Breast epithelium (tissue), 4 donors: ENCODE results near the gene LRRD1. TPM values are rescaled to one million over a fixed set of nuclear protein-coding genes. Genes with fewer than 3 reads are reported as not detected.
"Not testable (repeated sequence)": the region's sequence is repeated elsewhere in the genome, so short reads cannot be mapped to it uniquely, and the experiment has no call there.

Experiments used
- DNase-seq, 2 donors: peaks; one replicate each; pipeline ENCODE4 v3.0.0-alpha.2; 2019; ENCODE audit warnings: low spot score in 2 of 2
- H3K27ac ChIP-seq, 2 donors: fragments of 200-600 bp; sonication (generic) in 1 of 2; one replicate each; pipeline ENCODE4 v1.5.1; 2016 to 2019; ENCODE audit warnings: mild to moderate bottlenecking in 1 of 2
- H3K27me3 ChIP-seq, 2 donors: fragments of 200-600 bp; sonication (generic) in 1 of 2; one replicate each; pipeline versions ENCODE4 v1.5.1 to v1.6.0; 2017 to 2019; ENCODE audit warnings: control low read depth in 1 of 2, mild to moderate bottlenecking in 1 of 2
- H3K36me3 ChIP-seq: fragments of 200-600 bp; one replicate; pipeline ENCODE4 v1.5.1; 2019
- H3K4me1 ChIP-seq, 2 donors: fragments of 200-600 bp; sonication (generic); one replicate each; pipeline ENCODE4 v1.5.1; 2016 to 2019; ENCODE audit warnings: control low read depth in 1 of 2
- H3K4me3 ChIP-seq, 3 donors: fragments of 200-600 bp; sonication (generic); 1 replicate in 2 of 3; 2 replicates in 1 of 3; pipeline ENCODE4 v1.5.1; 2016 to 2019; ENCODE audit warnings: mild to moderate bottlenecking in 3 of 3, moderate library complexity in 2 of 3
- H3K9me3 ChIP-seq, 2 donors: fragments of 200-600 bp; sonication (generic) in 1 of 2; one replicate each; pipeline ENCODE4 v1.5.1; 2016 to 2019; ENCODE audit warnings: control low read depth in 1 of 2
- POLR2A ChIP-seq: fragments of 450-650 bp; IDR thresholded peaks from one replicate; pipeline ENCODE4 v1.6.1; 2016; ENCODE audit warnings: antibody characterized with exemption, mild to moderate bottlenecking, moderate library complexity
- POLR2AphosphoS5 ChIP-seq, 3 donors: sonication (generic); formaldehyde crosslinking; IDR thresholded peaks; one replicate each; pipeline ENCODE4 v1.6.1; 2017; ENCODE audit warnings: antibody characterized with exemption in 3 of 3
- intact Hi-C: fragments of 100-400 bp; cut with DNase I; formaldehyde crosslinking; loops from one replicate; pipeline ENCODE4 v1.15.1; 2023; ENCODE audit warnings: low total_unique reads
- total RNA-seq, 3 donors: library from RNA; depleted of rRNA; stranded (reverse); fragments of >200 nt; gene quantifications; one replicate each; pipeline ENCODE4 v1.1.0, GENCODE V29; 2016
- TF ChIP-seq, protein P1 (sequence below), 3 donors: fragments of 450-650 bp; IDR thresholded peaks; one replicate each; pipeline ENCODE4 v1.5.1; 2016 to 2017; ENCODE audit warnings: antibody characterized with exemption in 3 of 3, mild to moderate bottlenecking in 3 of 3, moderate library complexity in 3 of 3

The LRRD1 gene
- total RNA-seq, 3 donors from 2014 or later, result 0.16 to 0.33 TPM; not detected in 1

DNA sequence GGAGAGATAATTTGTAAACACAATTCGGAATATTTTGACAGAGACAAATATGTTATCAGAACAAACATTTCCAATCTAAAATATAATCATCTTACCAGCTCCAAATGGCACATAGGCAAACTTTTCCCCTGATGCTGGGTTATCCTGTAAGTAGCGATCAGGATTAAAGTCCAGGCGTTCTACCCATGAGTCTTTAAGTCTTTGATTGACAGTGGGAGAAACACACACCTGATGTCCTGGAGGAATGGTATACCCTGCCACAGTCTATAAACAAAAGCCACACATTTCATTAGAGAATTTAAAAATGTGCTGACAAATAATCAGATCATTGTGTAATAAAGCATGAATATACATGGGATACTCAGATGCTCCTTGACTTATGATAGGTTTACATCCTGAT is 62.0 kb downstream of the LRRD1 start:
- DNase-seq, result no peak
- Histone ChIP-seq H3K27me3 (no peaks in the 10 kb centered on the region), H3K27ac (no peak overlapping the region), H3K4me1 (no peaks in the 10 kb centered on the region), H3K9me3 (no peaks in the 10 kb centered on the region), H3K4me3 (no peak overlapping the region), H3K36me3 (no peaks in the 10 kb centered on the region)
- intact Hi-C loops, result no loop called here
- TF ChIP-seq POLR2AphosphoS5 (IDR thresholded peaks at IDR 0.05) (no peak), POLR2A (no peak)
- TF ChIP-seq, protein P1, sequence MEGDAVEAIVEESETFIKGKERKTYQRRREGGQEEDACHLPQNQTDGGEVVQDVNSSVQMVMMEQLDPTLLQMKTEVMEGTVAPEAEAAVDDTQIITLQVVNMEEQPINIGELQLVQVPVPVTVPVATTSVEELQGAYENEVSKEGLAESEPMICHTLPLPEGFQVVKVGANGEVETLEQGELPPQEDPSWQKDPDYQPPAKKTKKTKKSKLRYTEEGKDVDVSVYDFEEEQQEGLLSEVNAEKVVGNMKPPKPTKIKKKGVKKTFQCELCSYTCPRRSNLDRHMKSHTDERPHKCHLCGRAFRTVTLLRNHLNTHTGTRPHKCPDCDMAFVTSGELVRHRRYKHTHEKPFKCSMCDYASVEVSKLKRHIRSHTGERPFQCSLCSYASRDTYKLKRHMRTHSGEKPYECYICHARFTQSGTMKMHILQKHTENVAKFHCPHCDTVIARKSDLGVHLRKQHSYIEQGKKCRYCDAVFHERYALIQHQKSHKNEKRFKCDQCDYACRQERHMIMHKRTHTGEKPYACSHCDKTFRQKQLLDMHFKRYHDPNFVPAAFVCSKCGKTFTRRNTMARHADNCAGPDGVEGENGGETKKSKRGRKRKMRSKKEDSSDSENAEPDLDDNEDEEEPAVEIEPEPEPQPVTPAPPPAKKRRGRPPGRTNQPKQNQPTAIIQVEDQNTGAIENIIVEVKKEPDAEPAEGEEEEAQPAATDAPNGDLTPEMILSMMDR (IDR thresholded peaks at IDR 0.05), result no peak

DNA sequence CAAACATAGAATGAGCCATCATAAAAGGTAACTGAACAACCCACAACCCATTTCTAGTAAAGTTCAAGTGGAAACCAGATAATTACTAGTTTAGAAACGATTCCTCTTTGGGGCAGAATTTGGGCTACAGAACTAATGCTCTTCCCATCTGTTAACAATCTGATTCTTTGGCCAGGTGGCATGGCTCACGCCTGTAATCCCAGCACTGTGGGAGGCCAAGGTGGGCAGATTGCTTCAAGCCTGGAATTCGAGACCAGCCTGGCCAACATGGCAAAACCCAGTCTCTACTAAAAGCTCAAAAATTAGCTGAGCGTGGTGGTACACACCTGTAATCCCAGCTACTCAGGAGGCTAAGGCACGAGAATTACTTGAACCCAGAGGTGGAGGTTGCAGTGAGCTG is 63.1 kb downstream of the LRRD1 start:
- no peak overlapping the region for H3K27ac ChIP-seq
- H3K27me3 ChIP-seq, result no peaks in the 10 kb centered on the region
- no peaks in the 10 kb centered on the region for H3K4me1 ChIP-seq
- H3K9me3 ChIP-seq, result no peaks in the 10 kb centered on the region
- intact Hi-C loops, result no loop called here
- TF ChIP-seq, protein P1 (IDR thresholded peaks at IDR 0.05), result no peak
- TF ChIP-seq POLR2AphosphoS5 (IDR thresholded peaks at IDR 0.05) (no peak), POLR2A (no peak)
- DNase-seq, result no peak
- no peaks in the 10 kb centered on the region for H3K36me3 ChIP-seq
- no peak overlapping the region for H3K4me3 ChIP-seq

DNA sequence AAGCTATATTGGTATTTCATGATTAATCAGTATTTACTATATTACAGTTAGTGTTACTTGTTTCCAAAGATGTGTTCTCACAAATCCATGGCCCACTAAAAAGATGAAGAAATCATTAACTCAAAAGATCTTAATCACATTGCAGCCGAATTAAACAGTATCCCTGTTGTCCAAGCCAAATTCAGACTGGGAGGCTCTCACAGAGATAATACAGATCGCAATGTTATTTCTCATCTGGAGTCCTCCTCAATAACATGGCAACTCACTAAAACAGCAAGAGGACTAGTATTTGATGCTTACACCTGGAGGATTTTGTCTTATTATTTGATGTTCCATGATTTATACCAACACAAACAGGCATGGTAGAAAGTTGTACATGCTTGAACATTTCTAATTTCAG is 68.1 kb downstream of the LRRD1 start:
- Histone ChIP-seq H3K36me3 (no peaks in the 10 kb centered on the region), H3K9me3 (no peaks in the 10 kb centered on the region), H3K27ac (no peak overlapping the region), H3K27me3 (no peaks in the 10 kb centered on the region), H3K4me1 (no peaks in the 10 kb centered on the region), H3K4me3 (no peak overlapping the region)
- no peak for DNase-seq
- intact Hi-C loops, result no loop called here
- TF ChIP-seq POLR2A (no peak), POLR2AphosphoS5 (IDR thresholded peaks at IDR 0.05) (no peak)
- TF ChIP-seq, protein P1 (IDR thresholded peaks at IDR 0.05), result no peak

DNA sequence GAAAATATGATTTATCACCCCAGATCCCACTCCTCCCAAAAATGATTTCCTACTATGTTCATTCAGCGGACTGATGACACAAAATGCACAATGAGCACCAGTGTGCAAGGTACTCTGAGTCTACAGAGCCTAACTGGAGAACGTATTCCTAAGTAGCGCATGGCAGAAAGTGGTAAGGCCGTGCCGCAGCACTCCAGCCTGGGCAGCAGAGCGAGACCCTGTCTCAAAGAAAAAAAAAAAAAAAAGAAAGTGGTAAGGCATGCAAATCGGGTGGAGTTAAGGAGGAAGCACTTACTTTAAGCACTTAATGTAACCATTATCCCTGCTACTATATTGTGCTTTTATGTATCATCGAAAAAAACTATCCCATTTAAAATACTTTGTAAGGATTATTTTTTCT is 70.1 kb downstream of the LRRD1 start:
- H3K27ac ChIP-seq, result no peak overlapping the region
- H3K4me1 ChIP-seq, result no peaks in the 10 kb centered on the region
- intact Hi-C loops, result no loop called here
- no peaks in the 10 kb centered on the region for H3K9me3 ChIP-seq
- no peaks in the 10 kb centered on the region for H3K36me3 ChIP-seq
- no peak overlapping the region for H3K4me3 ChIP-seq
- TF ChIP-seq POLR2A (no peak), POLR2AphosphoS5 (IDR thresholded peaks at IDR 0.05) (no peak)
- TF ChIP-seq, protein P1 (IDR thresholded peaks at IDR 0.05), result no peak
- no peaks in the 10 kb centered on the region for H3K27me3 ChIP-seq
- DNase-seq, result no peak

DNA sequence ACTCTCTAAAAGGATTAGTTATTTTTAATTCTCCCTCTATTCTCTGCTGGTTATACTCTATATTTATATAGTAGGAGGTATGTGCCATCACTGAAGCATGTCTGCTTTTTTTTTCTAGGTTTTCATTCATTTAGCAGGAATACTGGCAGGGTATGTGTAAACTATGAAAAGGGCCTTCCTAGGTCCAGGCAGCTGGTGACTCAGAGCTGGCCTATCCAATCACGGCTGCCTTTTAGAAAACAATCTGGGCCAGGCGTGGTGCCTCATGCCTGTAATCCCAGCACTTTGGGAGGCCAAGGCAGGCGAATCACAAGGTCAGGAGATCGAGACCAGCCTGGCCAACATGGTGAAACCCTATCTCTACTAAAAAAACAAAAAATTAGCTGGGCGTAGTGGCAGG is 76.1 kb downstream of the LRRD1 start:
- H3K4me3 ChIP-seq, intact Hi-C loops, DNase-seq, H3K27ac ChIP-seq, H3K4me1 ChIP-seq, H3K36me3 ChIP-seq, H3K27me3 ChIP-seq, H3K9me3 ChIP-seq: not testable (repeated sequence)

DNA sequence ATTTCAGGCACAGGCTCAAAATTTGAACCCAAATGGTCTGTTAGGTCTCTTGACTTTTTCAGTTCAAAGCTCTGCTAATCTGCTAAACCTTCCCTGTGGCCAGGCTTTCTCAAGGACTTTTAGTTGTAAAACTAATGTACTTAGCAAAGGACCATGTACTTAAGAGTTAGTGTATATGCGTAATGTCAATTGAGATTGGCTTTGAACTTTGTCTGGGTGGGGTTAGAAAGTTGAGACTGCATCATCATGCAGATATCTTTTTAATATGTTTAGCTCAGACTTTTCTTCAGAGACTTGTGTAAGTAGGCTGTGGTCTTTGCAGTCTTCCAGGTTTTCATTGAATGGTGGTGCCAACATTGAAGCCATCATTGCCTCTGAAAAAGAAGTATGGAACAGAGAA is 78.4 kb downstream of the LRRD1 start:
- TF ChIP-seq POLR2AphosphoS5 (IDR thresholded peaks at IDR 0.05), result no peak
- no peak for TF ChIP-seq POLR2A
- TF ChIP-seq, protein P1 (IDR thresholded peaks at IDR 0.05), result no peak
- intact Hi-C loops, result no loop called here
- Histone ChIP-seq H3K9me3 (no peaks in the 10 kb centered on the region), H3K4me1 (no peaks in the 10 kb centered on the region), H3K27me3 (no peaks in the 10 kb centered on the region), H3K27ac (no peak overlapping the region), H3K36me3 (no peaks in the 10 kb centered on the region), H3K4me3 (no peak overlapping the region)
- no peak for DNase-seq
